GM19438 (cell line): ENCODE measurements around the gene TXNDC11.

Experiments used
- ATAC-seq: cut with Tn5 transposase; IDR thresholded peaks from one replicate; pipeline ENCODE4 v1.9.1; 2021; ENCODE audit warnings: low read depth; ENCODE audit not compliant: unreplicated experiment

TXNDC11 gene

DNA sequence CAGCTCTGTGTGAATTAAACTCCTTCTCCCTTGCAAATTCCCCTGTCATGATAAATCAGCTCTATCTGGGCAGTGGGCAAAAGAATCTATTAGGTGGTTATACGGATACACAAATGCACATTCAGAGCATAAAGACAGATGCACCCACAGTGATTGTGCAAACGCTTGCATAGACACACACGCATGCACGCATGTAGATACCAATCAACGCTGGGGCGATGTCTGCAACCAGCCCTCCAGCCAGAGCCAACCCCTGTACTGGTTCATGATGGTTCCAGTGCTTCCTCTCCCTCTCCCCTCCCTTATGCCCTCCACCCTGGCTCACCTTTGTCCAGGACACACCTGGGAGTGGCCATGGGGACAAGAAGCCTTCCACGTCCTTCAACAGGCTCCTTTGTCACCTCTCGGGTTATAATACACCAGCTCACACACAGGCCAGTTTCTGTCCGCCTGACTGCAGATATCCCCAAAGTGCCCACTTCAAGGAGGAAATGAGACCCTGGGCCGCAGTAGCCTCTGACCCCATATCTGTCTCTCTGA lies 107.5 kb downstream of the TXNDC11 start:
- no peak for ATAC-seq

DNA sequence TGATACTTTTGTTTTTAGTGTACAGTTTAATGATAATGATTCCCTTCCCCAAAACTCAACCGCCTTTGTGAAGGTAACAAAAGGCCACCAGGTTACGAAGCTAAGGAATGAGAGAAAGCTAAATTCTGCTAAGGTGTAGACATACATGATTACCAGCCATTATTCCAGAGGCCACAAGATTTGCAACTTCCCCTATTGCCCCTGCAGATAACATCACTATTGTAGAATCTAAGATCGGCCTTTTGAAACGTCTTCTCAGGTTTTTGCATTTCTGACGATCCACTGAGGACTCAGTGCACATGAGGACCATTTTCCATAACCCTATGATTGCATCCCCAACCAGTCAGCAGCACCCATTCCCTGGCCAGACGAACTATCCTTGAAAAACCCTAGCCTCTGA lies 108.3 kb downstream of the TXNDC11 start:
- no peak for ATAC-seq

DNA sequence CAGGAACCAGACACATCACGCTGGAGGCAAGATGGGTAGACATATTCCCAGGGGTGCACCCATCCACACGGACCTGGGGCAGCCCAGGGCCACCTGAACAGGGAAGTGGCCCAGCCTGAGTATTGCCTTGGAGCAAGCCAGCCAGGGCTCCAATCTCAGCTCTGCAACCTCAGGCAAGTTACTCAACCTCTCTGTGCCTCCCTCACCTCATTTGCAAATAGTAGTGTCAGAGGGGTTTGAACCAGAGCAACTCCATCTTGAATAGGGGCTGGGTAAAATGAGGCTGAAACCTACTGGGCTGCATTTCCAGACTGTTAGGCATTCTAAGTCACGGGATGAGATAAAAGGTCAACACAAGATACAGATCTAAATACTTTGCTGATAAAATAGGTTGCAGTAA lies 109.5 kb downstream of the TXNDC11 start:
- ATAC-seq, result no peak

DNA sequence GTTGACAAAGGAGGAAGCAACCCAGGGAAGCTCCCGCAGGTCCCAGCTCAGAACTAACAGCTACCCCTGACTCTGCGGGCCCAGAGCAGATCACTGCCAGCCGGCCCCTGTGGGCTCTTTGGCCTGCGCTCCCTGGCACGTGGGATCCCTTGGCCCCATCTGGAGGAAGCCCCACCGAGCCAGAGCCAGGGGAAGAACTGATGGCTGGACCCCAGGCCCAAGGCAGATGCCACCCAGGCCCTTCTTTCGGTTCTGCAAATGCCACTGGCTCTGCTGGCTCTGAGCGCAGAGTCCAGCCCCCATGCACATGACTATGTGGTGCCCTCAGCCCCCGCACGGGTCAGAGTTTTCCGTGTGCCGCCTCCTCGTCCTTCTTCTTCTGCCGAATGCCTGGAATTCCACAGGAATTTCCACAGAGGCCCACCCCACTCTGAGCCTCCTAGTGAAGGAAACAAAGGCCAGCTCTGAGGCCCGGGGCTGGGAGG lies 110.2 kb downstream of the TXNDC11 start:
- no peak for ATAC-seq

DNA sequence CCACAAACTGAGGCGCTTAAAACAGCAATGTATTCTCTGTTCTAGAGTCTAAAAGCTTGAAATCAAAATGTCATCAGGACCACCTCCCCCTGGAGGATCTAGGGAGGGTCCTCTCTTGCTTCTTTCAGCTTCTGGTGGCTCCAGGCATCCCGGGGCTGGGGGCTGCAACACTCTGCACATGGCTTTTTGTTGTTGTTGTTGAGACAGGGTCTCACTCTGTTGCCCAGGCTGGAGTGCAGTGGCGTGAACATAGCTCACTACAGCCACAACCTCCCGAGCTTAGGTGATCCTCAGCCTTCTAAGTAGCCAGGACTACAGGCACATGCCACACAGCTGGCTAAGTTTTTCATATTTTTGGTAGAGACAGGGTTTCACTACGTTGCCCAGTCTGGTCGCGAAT lies 111.4 kb downstream of the TXNDC11 start:
- ATAC-seq, result no peak

DNA sequence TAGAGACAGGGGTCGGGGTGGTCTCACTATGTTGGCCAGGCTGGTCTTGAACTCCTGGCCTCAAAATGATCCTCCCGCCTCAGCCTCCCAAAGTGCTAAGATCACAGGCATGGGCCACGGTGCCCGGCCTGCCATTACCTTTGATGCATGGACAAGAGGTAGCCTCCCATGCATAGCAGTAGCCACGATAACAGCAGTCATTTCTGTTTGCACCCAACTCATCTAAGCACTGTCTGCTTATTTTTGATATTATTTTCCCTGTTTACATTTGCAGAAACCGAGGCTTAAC lies 111.9 kb downstream of the TXNDC11 start:
- no peak for ATAC-seq

- no peak for ATAC-seq
These were observed 112.5 kb downstream of the TXNDC11 start for GRCh38 chr16:11630046-11630767.
